ENCODE data around the gene SLC22A23. TPM values are rescaled to one million over a fixed set of nuclear protein-coding genes. Genes with fewer than 3 reads are reported as not detected.

The SLC22A23 gene
- under 0.01 and 0.17 TPM in 2 replicates for total RNA-seq

GRCh38 chr6:3456898-3457709 is at the start of gene SLC22A23:
TSS of gene SLC22A23 (minus strand) at chr6:3457050. CDS start at chr6:3456559, 491 bp downstream.

GRCh38 chr6:3258720-3259490 is 197.9 kb downstream of the SLC22A23 start, which contains the start of gene PSMG4:
TSS of gene PSMG4 (plus strand) at chr6:3258947. CDS start at chr6:3259023, 76 bp downstream.

GRCh38 chr6:3227363-3228045 is 229.3 kb downstream of the SLC22A23 start, which contains the start of gene TUBB2B:
TSS of gene TUBB2B (minus strand) at chr6:3227653. CDS start at chr6:3227543, 110 bp downstream.

Other genes with a start within 250 kb of the SLC22A23 start
- gene TUBB2B, start 229.4 kb downstream of the SLC22A23 start, total RNA-seq, result 40.7 and 41.9 TPM in 2 replicates
- 29.3 and 29.4 TPM in 2 replicates for gene PSMG4, start 198.1 kb downstream of the SLC22A23 start, total RNA-seq

All from bronchus fibroblast of lung (primary cell).